A673 (cell line): Measurements from ENCODE around the gene GEN1. TPM values are rescaled to one million over a fixed set of nuclear protein-coding genes. Genes with fewer than 3 reads are reported as not detected.

Experiments used
- BruUV-seq: library from RNA; stranded (reverse); fragments of 400-500 nt; replicated peaks from 2 replicates; lab custom pipeline; 2021; lab: Mats Ljungman, UMichigan
- CTCF ChIA-PET: fragments of 300-600 bp; sonication (Branson Sonifier 250); formaldehyde crosslinking; loops from one replicate; lab custom pipeline; 2022; ENCODE audit warnings: antibody characterized with exemption; lab: Charles Lee
- POLR2A ChIA-PET: fragments of 300-600 bp; sonication (Branson Sonifier 250); formaldehyde crosslinking; loops from one replicate; lab custom pipeline; 2022; ENCODE audit warnings: antibody characterized with exemption; ENCODE audit not compliant: low non-redundant PET; lab: Charles Lee
- DNase-seq: peaks from one replicate; pipeline ENCODE4 v3.0.0-alpha.2; 2015; ENCODE audit warnings: low spot score
- H3K27ac ChIP-seq: fragments of 200-600 bp; sonication (generic); 2 replicates; pipeline ENCODE4 v1.5.1; 2016; ENCODE audit warnings: mixed run types, low read depth, mild to moderate bottlenecking, mixed read lengths, antibody characterized with exemption, low read length; ENCODE audit not compliant: poor library complexity, severe bottlenecking
- H3K27me3 ChIP-seq: fragments of 200-600 bp; sonication (generic); replicated peaks from 2 replicates; pipeline ENCODE4 v1.6.1; 2017; ENCODE audit warnings: mixed run types, low read depth, mild to moderate bottlenecking, mixed read lengths, antibody characterized with exemption, low read length; ENCODE audit not compliant: insufficient read depth, poor library complexity
- H3K36me3 ChIP-seq: fragments of 200-600 bp; sonication (generic); 2 replicates; pipeline ENCODE4 v1.6.1; 2016; ENCODE audit warnings: mixed run types, mild to moderate bottlenecking, mixed read lengths, antibody characterized with exemption, low read length; ENCODE audit not compliant: insufficient read depth, poor library complexity, severe bottlenecking
- H3K4me1 ChIP-seq: fragments of 200-600 bp; sonication (generic); 2 replicates; pipeline ENCODE4 v1.6.1; 2017; ENCODE audit warnings: mixed run types, mild to moderate bottlenecking, mixed read lengths, antibody characterized with exemption, low read length; ENCODE audit not compliant: insufficient read depth, poor library complexity, severe bottlenecking
- H3K4me3 ChIP-seq: fragments of 200-600 bp; sonication (generic); 2 replicates; pipeline ENCODE4 v1.5.1; 2016; ENCODE audit warnings: low read depth, mixed run types, mild to moderate bottlenecking, mixed read lengths, low read length; ENCODE audit not compliant: poor library complexity, severe bottlenecking
- H3K9me3 ChIP-seq: fragments of 200-600 bp; sonication (generic); 2 replicates; pipeline ENCODE4 v1.6.1; 2016; ENCODE audit warnings: mixed run types, low read depth, mild to moderate bottlenecking, mixed read lengths, antibody characterized with exemption, low read length; ENCODE audit not compliant: poor library complexity, severe bottlenecking
- EZH2 ChIP-seq: fragments of 200-600 bp; sonication (generic); IDR thresholded peaks from 2 replicates; pipeline ENCODE4 v1.6.1; 2017; ENCODE audit warnings: borderline replicate concordance, low read depth, mild to moderate bottlenecking, mixed read lengths, antibody characterized with exemption, low read length; ENCODE audit not compliant: poor library complexity, severe bottlenecking
- intact Hi-C: fragments of 100-400 bp; cut with micrococcal nuclease; formaldehyde crosslinking; loops from one replicate; pipeline ENCODE4 v1.10.0; 2022; ENCODE audit not compliant: unreplicated experiment
- total RNA-seq: library from RNA; stranded (reverse); gene quantifications from 2 replicates; pipeline ENCODE4 v1.2.3, GENCODE V29; 2021
- TF ChIP-seq, protein P1 (sequence below): fragments of 300-800, 200-600 bp; sonication (generic); conservative IDR thresholded peaks from 2 replicates; pipeline ENCODE4 v1.5.1; 2017; ENCODE audit warnings: low read depth, mild to moderate bottlenecking, antibody characterized with exemption, low read length, moderate library complexity, mixed read lengths

Gene GEN1
- total RNA-seq, 1 experiment from 2014 or later, result 33.6 TPM

- intact Hi-C loops, result no loop called here
- H3K27ac ChIP-seq, result no peak overlapping the region
- no peak for DNase-seq
- no peaks in the 10 kb centered on the region for H3K36me3 ChIP-seq
- no peaks in the 10 kb centered on the region for H3K9me3 ChIP-seq
- no TSS peak for BruUV-seq
- POLR2A ChIA-PET, result no interaction called here
- no peak for TF ChIP-seq EZH2
- TF ChIP-seq, protein P1, sequence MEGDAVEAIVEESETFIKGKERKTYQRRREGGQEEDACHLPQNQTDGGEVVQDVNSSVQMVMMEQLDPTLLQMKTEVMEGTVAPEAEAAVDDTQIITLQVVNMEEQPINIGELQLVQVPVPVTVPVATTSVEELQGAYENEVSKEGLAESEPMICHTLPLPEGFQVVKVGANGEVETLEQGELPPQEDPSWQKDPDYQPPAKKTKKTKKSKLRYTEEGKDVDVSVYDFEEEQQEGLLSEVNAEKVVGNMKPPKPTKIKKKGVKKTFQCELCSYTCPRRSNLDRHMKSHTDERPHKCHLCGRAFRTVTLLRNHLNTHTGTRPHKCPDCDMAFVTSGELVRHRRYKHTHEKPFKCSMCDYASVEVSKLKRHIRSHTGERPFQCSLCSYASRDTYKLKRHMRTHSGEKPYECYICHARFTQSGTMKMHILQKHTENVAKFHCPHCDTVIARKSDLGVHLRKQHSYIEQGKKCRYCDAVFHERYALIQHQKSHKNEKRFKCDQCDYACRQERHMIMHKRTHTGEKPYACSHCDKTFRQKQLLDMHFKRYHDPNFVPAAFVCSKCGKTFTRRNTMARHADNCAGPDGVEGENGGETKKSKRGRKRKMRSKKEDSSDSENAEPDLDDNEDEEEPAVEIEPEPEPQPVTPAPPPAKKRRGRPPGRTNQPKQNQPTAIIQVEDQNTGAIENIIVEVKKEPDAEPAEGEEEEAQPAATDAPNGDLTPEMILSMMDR, result no peak
- no peak overlapping the region for H3K4me3 ChIP-seq
- no peaks in the 10 kb centered on the region for H3K4me1 ChIP-seq
- CTCF ChIA-PET, result no interaction called here
- no peaks in the 10 kb centered on the region for H3K27me3 ChIP-seq
Observed at GRCh38 chr2:17795309-17795708, 41.4 kb downstream of the GEN1 start.

DNA sequence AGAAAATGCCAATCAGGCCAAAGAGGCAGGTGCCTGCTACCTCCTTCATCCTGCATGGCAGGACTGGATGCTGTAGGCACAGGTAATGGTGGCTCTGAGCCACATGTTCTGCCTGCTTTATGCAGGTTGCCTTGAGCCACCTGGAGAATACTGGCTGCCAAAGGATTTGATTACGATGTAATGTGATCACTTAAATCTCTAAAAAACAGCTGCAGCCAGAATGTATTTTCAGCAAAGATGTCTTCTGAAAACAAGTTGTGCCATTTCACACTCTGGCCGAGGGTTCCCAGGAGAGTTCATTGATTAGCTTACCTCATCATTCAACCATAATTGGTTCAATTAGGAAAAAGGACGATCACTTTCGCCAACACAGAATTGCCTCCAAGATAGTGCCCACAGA, 44.4 kb downstream of the GEN1 start:
- H3K27me3 ChIP-seq, result no peaks in the 10 kb centered on the region
- CTCF ChIA-PET, result no interaction called here
- H3K4me1 ChIP-seq, result no peaks in the 10 kb centered on the region
- DNase-seq, result no peak
- BruUV-seq, result no TSS peak
- H3K27ac ChIP-seq, result no peak overlapping the region
- intact Hi-C loops, result no loop called here
- no peaks in the 10 kb centered on the region for H3K9me3 ChIP-seq
- no peak overlapping the region for H3K4me3 ChIP-seq
- no peak for TF ChIP-seq EZH2
- TF ChIP-seq, protein P1, result no peak
- H3K36me3 ChIP-seq, result no peaks in the 10 kb centered on the region
- POLR2A ChIA-PET, result no interaction called here

DNA sequence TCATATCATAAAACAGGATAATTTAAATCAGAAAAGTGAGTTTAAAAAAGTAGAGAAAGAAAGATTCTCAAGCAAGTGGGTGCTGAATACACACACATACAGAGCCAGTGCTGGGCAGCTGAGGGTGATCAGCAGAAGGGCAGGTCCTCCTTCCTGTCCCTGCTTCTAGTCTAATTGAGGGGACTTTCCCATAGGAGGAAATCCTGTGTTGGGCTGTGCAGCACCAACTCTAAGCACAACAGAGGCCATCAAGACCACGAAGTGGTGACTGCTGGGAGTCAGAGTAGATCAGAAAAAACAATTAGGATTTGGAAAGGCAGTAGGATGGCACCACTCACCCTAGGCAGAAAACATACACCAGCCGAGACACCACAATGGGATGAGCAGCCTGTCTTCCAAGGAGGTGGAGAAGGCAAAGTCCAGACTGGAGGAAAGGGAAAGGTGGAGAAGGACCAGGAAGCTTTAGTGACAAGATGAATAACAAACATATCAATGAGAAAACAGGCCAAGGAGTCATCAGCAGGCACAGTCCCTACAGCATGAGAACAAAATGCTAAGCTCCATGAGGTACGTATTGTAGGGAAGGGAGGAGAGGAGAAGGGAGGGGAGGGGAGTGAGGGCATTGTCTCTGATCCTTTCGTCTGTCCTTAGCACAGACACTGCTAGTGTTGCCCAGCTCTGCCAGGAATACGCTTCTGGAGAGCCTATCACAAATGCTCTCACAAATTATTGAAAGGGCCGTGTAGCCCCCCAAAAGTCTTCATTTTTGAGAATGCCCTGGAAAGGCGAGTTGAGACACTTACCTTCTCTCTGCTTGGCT, 45.6 kb downstream of the GEN1 start:
- CTCF ChIA-PET, result no interaction called here
- intact Hi-C loops, result no loop called here

More for the DNA sequence above, 45.6 kb downstream of the GEN1 start:
- no TSS peak for BruUV-seq
- H3K4me1 ChIP-seq, result peaks cover 7% of the 10 kb centered on the region
- H3K27ac ChIP-seq, result no peak overlapping the region
- TF ChIP-seq, protein P1, result no peak
- TF ChIP-seq EZH2, result no peak
- DNase-seq, result no peak
- H3K4me3 ChIP-seq, result no peak overlapping the region
- no peaks in the 10 kb centered on the region for H3K9me3 ChIP-seq
- POLR2A ChIA-PET, result no interaction called here
- no peaks in the 10 kb centered on the region for H3K36me3 ChIP-seq
- H3K27me3 ChIP-seq, result no peaks in the 10 kb centered on the region
